GM12878 (cell line): ENCODE data around the gene PTPRS. TPM values are rescaled to one million over a fixed set of nuclear protein-coding genes. Genes with fewer than 3 reads are reported as not detected.

Source experiments
- ATAC-seq: fragments of 200-7000 bp; cut with Tn5 transposase; 3 replicates; pipeline ENCODE4 v1.9.1; 2020; ENCODE audit warnings: mild to moderate bottlenecking, moderate library complexity
- BruUV-seq: library from RNA; stranded (reverse); fragments of 400-500 nt; replicated peaks from 2 replicates; lab custom pipeline; 2021; lab: Mats Ljungman, UMichigan
- CTCF ChIA-PET: fragments of 300-600 bp; sonication (Branson Sonifier 250); formaldehyde crosslinking; extraction: SDS; loops from one replicate; lab custom pipeline; 2021; ENCODE audit warnings: inconsistent platforms; lab: Yijun Ruan, JAX
- POLR2A ChIA-PET: fragments of 350-600 bp; formaldehyde crosslinking; extraction: SDS; loops from one replicate; lab custom pipeline; 2021; ENCODE audit warnings: inconsistent platforms; lab: Charles Lee
- RAD21 ChIA-PET: fragments of 300-600 bp; sonication (Branson Sonifier 250); formaldehyde crosslinking; loops from one replicate; lab custom pipeline; 2023; ENCODE audit warnings: antibody characterized with exemption; ENCODE audit not compliant: unreplicated experiment; lab: Charles Lee
- SMC1A ChIA-PET: fragments of 300-600 bp; sonication (Branson Sonifier 250); formaldehyde crosslinking; loops from one replicate; lab custom pipeline; 2023; ENCODE audit not compliant: unreplicated experiment, uncharacterized antibody; lab: Charles Lee
- DNase-seq: peaks from one replicate; pipeline ENCODE4 v3.0.0-alpha.2; 2011; ENCODE audit warnings: low read depth, low spot score
- FAIRE-seq: peaks from 3 replicates; lab custom pipeline; 2011; peaks lifted over from hg19 to GRCh38; lab: Jason Lieb, UNC
- H2AFZ ChIP-seq: 2 replicates; pipeline ENCODE4 v1.6.0; 2011; ENCODE audit warnings: low read depth, low read length, control low read depth; ENCODE audit not compliant: control insufficient read depth
- H3K27ac ChIP-seq: 2 replicates; pipeline ENCODE4 v1.5.1; 2011; ENCODE audit warnings: control low read depth; ENCODE audit not compliant: control insufficient read depth, insufficient read depth
- H3K27me3 ChIP-seq, 2 experiments: replicated peaks in 1 of 2; 2 replicates each; pipeline versions ENCODE4 v1.6.0 to v1.6.1; 2011; ENCODE audit warnings: low read length in 1 of 2; ENCODE audit not compliant: control insufficient read depth in 2 of 2, insufficient read depth in 2 of 2
- H3K36me3 ChIP-seq, 2 experiments: 2 replicates each; pipeline ENCODE4 v1.5.1; 2011; ENCODE audit warnings: low read length in 1 of 2; ENCODE audit not compliant: control insufficient read depth in 2 of 2, insufficient read depth in 2 of 2
- H3K4me1 ChIP-seq: 2 replicates; pipeline ENCODE4 v1.6.1; 2011; ENCODE audit warnings: mild to moderate bottlenecking, low read length, moderate library complexity, mixed read lengths; ENCODE audit not compliant: control insufficient read depth, insufficient read depth
- H3K4me2 ChIP-seq: 2 replicates; pipeline ENCODE4 v1.6.0; 2011; ENCODE audit warnings: control low read depth; ENCODE audit not compliant: control insufficient read depth, insufficient read depth
- H3K4me3 ChIP-seq: fragments of 200-600 bp; sonication (generic); 2 replicates; pipeline ENCODE4 v1.5.1; 2016
- H3K79me2 ChIP-seq: 2 replicates; pipeline ENCODE4 v1.6.0; 2011; ENCODE audit warnings: low read length; ENCODE audit not compliant: control insufficient read depth, insufficient read depth
- H3K9ac ChIP-seq: 2 replicates; pipeline ENCODE4 v1.8.0; 2011; ENCODE audit warnings: low read length, control low read depth, mixed read lengths; ENCODE audit not compliant: control insufficient read depth, insufficient read depth
- H3K9me3 ChIP-seq: replicated peaks from 3 replicates; pipeline ENCODE4 v1.5.1; 2011; ENCODE audit warnings: mild to moderate bottlenecking, low read length; ENCODE audit not compliant: control insufficient read depth, insufficient read depth
- H4K20me1 ChIP-seq: 2 replicates; pipeline ENCODE4 v1.6.0; 2011; ENCODE audit not compliant: control insufficient read depth, insufficient read depth
- GATAD2B ChIP-seq: fragments of 450-650 bp; conservative IDR thresholded peaks from 2 replicates; pipeline ENCODE4 v1.6.1; 2017; ENCODE audit warnings: low read depth, mild to moderate bottlenecking, moderate library complexity
- JUNB ChIP-seq: IDR thresholded peaks from 2 replicates; pipeline ENCODE4 v1.6.1; 2016; ENCODE audit warnings: antibody characterized with exemption, mild to moderate bottlenecking
- KDM1A ChIP-seq: fragments of 200-600 bp; sonication (generic); IDR thresholded peaks from 2 replicates; pipeline ENCODE4 v1.6.1; 2016; ENCODE audit warnings: borderline replicate concordance
- MTA2 ChIP-seq: fragments of 450-650 bp; IDR thresholded peaks from 2 replicates; pipeline ENCODE4 v1.6.1; 2016; ENCODE audit warnings: low read depth, mild to moderate bottlenecking, moderate library complexity
- REST ChIP-seq: IDR thresholded peaks from 2 replicates; pipeline ENCODE4 v1.6.1; 2012; ENCODE audit warnings: mild to moderate bottlenecking, low read depth, low read length
- STAT3 ChIP-seq: IDR thresholded peaks from 2 replicates; pipeline ENCODE4 v1.6.1; 2011; ENCODE audit warnings: low read depth, low read length, improper control_type of control experiment
- TAF1 ChIP-seq: IDR thresholded peaks from 2 replicates; pipeline ENCODE4 v1.6.1; 2011; ENCODE audit warnings: mild to moderate bottlenecking, low read depth, low read length, borderline replicate concordance
- TCF12 ChIP-seq: IDR thresholded peaks from 2 replicates; pipeline ENCODE4 v1.6.1; 2011; ENCODE audit warnings: low read depth, mild to moderate bottlenecking, low read length
- ZZZ3 ChIP-seq: IDR thresholded peaks from 2 replicates; pipeline ENCODE4 v1.6.1; 2011; ENCODE audit warnings: low read depth; ENCODE audit not compliant: control insufficient read depth, insufficient read length
- WGBS: methylation state at CpG from one replicate; pipeline ENCODE4 v1.1.6; 2016; ENCODE audit warnings: low lambda C conversion rate; ENCODE audit not compliant: insufficient replicate concordance, insufficient coverage; ENCODE audit errors: missing lambda C conversion rate; 5-methylcytosine and 5-hydroxymethylcytosine counted together
- in situ Hi-C: fragments of 300-500 bp; cut with MboI; formaldehyde crosslinking; loops from 9 replicates; pipeline ENCODE4 v1.14.3; 2018; ENCODE audit warnings: mixed read lengths
- intact Hi-C: fragments of 100-400 bp; cut with micrococcal nuclease; formaldehyde crosslinking; loops from one replicate; pipeline ENCODE4 v1.14.2; 2022; ENCODE audit not compliant: unreplicated experiment
- polyA plus RNA-seq, 11 experiments: library from polyadenylated mRNA; depleted of rRNA in 4 of 11; unstranded in 6 of 11; stranded (reverse) in 5 of 11; fragments of >200 nt; fragmentation: Nextera tagmentation in 4 of 11; fragmentation: Illumina TruSeq in 1 of 11; extraction: Ambion mirVana in 4 of 11; extraction: Trizol in 1 of 11; gene quantifications; 1 replicate in 1 of 11; 2 replicates in 10 of 11; pipeline versions ENCODE4 v1.2.1 to v1.2.3, GENCODE V29; 2011 to 2016; ENCODE audit warnings: inconsistent platforms in 2 of 11, missing spikeins in 2 of 11, low read depth in 1 of 11
- total RNA-seq, 4 experiments: library from RNA; depleted of rRNA in 3 of 4; stranded (reverse); fragments of >200 nt in 3 of 4; fragmentation: Illumina TruSeq in 1 of 4; extraction: Trizol in 1 of 4; gene quantifications; 2 replicates each; pipeline versions ENCODE4 v1.2.1 to v1.2.3, GENCODE V29; 2013 to 2021

PTPRS gene
- total and polyA plus RNA-seq, 10 of the 15 experiments (the other 5 are each of a cell fraction or from before 2014, with no cell fraction given), result 0.09 to 32.1 (median 0.71) TPM

GRCh38 chr19:5356918-5357317, 16.3 kb upstream of the PTPRS start:
- Histone ChIP-seq H3K36me3 (no peaks in the 10 kb centered on the region), H3K9me3 (no peaks in the 10 kb centered on the region), H3K9ac (no peak overlapping the region), H4K20me1 (no peaks in the 10 kb centered on the region), H2AFZ (no peak overlapping the region), H3K4me3 (no peak overlapping the region), H3K27ac (no peak overlapping the region), H3K4me1 (no peaks in the 10 kb centered on the region), H3K4me2 (no peak overlapping the region), H3K79me2 (no peaks in the 10 kb centered on the region), H3K27me3 (no peaks in the 10 kb centered on the region)
- ChIA-PET POLR2A (no interaction called here), SMC1A (interaction anchor here (1.0 kb wide), 1 partner anchor 10 kb away, joined by 3 read pairs; no protein-coding TSS in a partner anchor), RAD21 (no interaction called here), CTCF (interaction anchor here (0.6 to 1.6 kb wide), 2 partner anchors 35 to 84 kb away, joined by 3 to 5 read pairs; no protein-coding TSS in a partner anchor)
- no peak for FAIRE-seq
- WGBS, result 33% methylated on average over 13 of the region's 13 CpGs
- in situ Hi-C loops (no loop called here), intact Hi-C loops (no loop called here)
- no peak for TF ChIP-seq STAT3
- TF ChIP-seq JUNB, result no peak
- TF ChIP-seq TCF12, result no peak
- TF ChIP-seq KDM1A, result no peak
- no peak for TF ChIP-seq GATAD2B
- TF ChIP-seq ZZZ3, result no peak
- no peak for TF ChIP-seq MTA2
- no TSS peak for BruUV-seq
- ATAC-seq, result no peak
- DNase-seq, result no peak

- ChIA-PET RAD21 (no interaction called here), CTCF (interaction anchor here (1.6 kb wide), 1 partner anchor 35 kb away, joined by 5 read pairs; no protein-coding TSS in a partner anchor), POLR2A (interaction anchor here (0.6 kb wide), 1 partner anchor 99 kb away, joined by 8 read pairs; no protein-coding TSS in a partner anchor), SMC1A (interaction anchor here (1.0 kb wide), 1 partner anchor 9 kb away, joined by 3 read pairs; no protein-coding TSS in a partner anchor)
- no peak overlapping the region for H3K27ac ChIP-seq
- no peak for DNase-seq
- TF ChIP-seq TAF1, result no peak
- TF ChIP-seq REST, result peak; percentile 79
- H3K79me2 ChIP-seq, result no peaks in the 10 kb centered on the region
- H3K4me1 ChIP-seq, result no peaks in the 10 kb centered on the region
- no peaks in the 10 kb centered on the region for H3K27me3 ChIP-seq
- no peaks in the 10 kb centered on the region for H4K20me1 ChIP-seq
- H3K36me3 ChIP-seq, result no peaks in the 10 kb centered on the region
- H3K4me3 ChIP-seq, result no peak overlapping the region
- in situ Hi-C loops, result no loop called here
- H3K9me3 ChIP-seq, result no peaks in the 10 kb centered on the region
- no peak for FAIRE-seq
- H3K9ac ChIP-seq, result no peak overlapping the region
- H3K4me2 ChIP-seq, result no peak overlapping the region
- no peak for ATAC-seq
- H2AFZ ChIP-seq, result no peak overlapping the region
- BruUV-seq, result no TSS peak
- WGBS, result 22% methylated on average over 5 of the region's 5 CpGs
- intact Hi-C loops, result no loop called here
These were observed 15.8 kb upstream of the PTPRS start for GRCh38 chr19:5356428-5356827.
